Measurements from ENCODE around the gene DOCK4.
A peak's percentile ranks its signal among the peaks of the same experiment; 100 is the strongest.

The DOCK4 gene

DNA sequence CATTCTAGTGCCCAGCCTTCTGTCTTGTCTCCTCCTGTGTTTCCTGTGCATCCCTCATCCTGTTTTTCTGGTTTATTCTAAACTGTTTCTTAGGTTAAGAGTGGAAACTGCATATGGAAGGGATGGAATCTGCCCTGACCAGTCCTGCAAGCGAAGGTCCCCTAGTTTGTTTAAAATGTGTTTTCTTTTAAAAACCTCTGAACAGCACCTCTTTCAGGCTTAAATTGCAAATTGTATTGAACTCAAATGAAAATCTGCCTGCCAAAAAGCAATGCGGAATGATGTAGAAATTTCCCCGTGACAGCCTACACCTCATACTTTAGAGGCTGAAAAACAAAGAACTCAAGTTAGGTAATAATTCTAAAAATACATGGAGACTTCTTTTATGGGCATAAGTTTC is 421.1 kb downstream of the DOCK4 start:
- DNase-seq, result no peak

DNA sequence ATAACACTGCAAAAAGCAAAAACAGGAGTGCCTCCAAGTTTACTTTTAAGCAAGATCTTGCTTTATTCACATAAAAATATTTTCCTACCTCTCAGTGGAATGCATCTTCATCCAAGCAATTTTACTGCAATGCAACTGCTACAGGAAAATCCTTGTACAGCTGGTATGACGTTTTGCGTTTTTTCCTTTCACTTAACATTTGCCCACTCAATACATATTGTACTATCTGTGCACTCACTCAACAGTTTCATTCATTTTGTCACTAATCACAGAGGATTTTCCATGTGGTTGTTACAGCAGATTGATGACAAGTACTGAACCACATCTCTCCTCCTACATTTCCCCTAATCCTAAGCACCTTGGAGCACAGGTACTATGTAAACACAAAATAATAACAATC is 421.9 kb downstream of the DOCK4 start:
- DNase-seq, result no peak

DNA sequence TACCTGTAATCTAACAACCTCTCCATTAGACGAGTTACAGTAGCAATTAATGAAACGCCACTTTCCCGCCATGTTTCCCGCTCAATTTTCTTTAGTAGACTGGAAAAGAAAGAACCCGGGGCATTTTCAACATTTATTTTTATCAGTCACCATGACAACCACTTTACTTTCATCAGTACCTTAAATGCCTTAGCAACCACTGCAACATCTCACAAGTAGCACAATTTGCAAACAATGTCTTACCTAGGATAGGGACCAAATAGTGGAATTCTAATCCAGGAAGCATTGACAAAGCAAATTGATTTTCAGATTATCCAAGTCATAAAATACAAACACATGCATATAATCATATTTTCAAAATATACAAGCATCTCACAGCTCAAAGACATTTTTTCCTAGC is 422.3 kb downstream of the DOCK4 start:
- DNase-seq, result no peak

DNA sequence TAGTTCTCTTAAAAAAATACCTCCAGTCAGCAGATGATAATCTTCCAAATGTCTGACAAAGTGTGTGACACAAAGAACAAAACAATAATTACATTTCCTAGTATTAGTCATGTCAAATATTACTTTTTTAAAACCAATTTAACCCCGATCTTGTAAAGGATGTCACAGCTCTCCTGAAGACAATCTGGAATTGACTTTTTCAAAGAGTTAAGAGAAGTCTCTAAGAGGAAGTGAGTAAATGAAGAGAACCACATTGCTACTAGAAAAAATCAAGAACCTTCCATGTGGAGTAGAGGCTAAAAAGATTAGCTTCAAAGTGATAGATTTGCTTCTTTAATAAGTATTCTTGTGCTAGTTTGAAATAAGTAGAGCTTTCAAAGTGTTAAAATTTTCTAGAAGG is 425.7 kb downstream of the DOCK4 start:
- no peak for DNase-seq

DNA sequence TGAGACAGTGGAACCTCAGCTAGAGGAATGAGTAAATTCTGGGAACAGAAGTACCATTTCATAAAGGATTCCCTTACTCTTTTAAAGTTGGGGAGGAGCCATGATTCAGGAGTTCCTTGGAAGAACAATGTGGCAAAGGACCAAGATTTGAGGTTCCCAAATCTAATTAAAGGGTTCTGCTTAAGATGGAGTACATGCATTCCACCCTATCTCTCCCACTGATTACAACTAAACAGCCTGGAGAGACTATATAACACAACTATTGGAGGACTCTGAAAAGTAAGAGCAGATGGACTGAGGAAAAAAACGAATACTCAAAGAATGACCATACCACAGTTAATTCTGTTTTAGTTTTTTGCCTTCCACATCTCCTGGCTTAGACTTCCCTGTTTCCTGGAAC is 431.0 kb downstream of the DOCK4 start:
- no peak for DNase-seq

DNA sequence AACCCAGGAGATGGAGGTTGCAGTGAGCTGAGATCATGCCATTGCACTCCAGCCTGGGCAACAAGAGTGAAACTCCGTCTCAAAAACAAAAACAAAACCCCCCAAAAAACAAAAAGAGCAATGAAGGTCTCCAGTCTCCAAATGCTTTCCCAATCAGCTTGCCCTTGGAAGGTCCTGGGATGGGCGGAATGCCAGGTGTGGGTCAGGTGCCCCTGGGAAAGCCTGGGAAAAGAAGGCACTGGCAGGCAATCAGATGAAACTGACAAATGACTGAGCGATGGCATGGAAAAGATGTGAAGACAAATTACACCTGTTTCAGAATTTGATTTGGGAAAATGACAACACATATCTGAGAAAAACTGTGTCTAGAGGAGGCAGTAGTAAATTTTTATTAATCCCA is 433.5 kb downstream of the DOCK4 start:
- no peak for DNase-seq

DNA sequence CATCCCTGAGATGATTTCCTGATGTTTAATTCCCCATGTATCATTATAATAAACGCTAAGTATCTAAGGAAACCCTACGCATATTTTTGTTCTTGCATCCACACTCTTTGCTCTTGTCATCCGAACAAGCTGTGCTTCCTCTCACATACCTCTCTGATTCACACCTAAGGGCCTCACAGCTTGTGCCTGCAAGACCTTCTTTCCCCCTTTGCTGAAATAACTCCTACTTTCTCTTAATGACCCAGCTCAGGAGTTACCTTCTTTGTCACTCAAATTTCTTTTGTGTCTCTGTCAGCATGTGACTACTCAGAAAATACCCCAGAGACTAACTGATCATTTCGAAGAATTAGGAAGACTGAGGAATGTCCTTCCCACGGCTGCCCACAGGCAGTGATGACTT is 434.6 kb downstream of the DOCK4 start:
- DNase-seq, result no peak

DNA sequence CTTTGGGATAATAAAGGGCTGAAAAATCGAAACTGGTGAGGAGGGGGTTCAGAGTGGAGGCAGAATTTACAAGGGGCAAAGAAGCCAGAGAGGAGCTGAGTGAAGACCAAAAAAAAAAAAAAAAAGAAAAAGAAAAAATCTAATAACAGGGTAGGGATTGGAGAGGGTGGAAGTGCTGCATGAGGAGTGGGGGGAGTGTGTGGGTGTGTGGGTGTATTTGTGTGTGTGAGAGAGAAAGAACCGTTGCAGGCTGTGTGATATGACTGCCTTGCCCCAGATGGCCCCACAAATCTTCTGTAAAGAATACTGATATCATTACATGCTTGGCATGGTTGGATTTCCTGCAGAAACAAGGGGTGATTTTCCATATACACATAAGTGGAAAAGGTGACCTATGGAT is 436.1 kb downstream of the DOCK4 start:
- DNase-seq, result no peak

DNA sequence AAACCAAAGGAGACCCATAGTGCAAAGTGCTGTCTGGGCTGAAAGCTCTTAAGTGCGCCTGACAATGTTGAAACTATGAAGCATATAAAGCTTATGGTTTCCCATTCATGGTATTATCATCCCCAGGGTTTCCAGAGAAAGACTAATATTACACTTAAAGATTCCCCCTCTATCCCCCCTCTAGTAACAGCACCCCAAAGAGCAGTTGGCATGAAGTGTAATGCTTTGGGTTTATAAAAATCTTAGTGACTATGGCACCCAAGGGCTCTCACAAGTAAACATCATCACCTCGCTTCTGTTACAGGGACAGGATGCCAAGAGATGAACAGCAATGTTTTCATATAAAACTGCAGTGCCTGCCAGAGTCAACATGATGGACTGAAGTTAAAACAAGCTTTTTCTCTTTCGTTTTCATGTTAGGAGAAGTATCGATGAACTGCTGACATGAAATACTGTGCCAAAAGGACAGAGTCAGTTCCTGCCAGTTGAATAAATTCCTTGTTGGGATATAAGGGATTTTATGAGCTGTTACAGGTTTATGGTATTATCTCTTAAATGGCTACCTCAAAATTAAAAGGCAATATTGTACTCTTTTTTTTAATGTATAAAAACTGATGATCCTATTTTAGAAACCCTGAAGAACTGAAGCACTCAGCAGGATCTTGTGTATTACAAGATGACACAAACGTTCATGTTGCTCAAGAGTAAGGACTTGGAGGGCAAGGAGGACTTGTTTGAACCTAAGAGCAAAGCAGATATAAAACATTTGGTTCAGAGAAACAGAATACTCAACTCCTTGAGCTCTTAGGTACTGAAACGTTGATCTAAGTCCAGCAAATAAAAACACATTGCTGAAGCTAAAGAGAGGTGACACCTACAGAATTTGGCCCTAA is 440.2 kb downstream of the DOCK4 start:
- peak; percentile 50 for DNase-seq

DNA sequence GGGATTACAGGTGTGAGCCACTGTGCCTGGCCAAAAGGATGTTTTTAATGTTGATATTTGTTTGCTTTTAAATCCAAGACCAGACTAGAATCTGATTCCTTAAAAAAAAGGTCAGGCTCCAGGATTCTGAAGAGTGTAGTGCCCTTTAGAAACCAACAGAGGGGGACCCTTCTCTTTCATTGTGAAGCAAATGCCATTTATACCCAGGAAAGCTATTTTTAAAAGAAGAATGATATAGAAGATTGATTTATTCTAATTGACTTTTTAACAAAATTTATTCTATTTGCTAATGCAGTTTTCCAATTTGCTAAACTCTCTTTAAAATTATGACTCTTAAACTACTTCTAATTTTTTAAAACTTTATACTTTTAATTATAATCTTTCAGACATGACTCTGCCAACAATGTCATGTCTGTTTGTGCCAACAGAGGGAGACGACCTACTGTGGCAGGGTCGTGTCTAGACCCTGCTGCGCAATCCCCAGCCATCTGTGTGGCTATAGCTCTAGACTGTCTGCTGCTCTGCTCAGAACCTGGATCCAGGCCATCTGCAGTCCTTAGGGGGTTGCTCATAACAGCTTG is 442.9 kb downstream of the DOCK4 start:
- peak; percentile 17 for DNase-seq

DNA sequence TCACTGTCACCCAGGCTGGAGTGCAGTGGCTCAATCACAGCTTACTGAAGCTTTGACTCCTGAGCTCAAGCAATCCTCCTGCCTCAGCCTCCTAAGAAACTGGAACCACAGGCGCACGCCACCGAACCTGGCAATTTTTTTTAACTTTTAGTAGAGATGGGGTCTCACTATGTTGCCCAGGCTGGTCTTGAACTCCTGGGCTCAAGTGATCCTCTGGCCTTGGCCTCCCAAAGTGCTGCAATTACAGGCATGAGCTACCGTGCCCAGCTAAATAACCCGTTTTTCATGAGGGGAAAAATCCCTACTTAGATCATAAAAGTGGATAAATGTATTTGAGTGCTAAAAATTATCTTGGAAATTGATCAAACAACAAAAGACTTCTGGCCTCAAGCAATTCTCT is 443.4 kb downstream of the DOCK4 start:
- DNase-seq, result no peak

DNA sequence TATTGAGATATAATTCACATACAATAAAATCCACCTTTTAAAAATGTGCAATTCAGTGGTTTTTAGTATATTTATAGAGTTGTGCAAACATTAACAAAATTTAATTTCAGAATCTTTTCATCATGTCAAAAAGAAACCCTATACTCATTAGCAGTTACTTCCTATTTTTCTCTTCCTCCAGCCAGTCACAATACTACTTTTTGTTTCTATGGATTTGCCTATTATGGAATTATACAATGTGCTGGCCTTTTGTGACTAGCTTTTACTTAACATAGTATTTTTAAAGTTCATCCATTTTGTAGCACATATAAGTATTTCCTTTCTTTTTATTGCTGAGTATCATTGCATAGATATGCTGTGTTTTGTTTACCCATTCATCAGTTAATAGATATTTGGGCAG is 444.0 kb downstream of the DOCK4 start:
- no peak for DNase-seq

DNA sequence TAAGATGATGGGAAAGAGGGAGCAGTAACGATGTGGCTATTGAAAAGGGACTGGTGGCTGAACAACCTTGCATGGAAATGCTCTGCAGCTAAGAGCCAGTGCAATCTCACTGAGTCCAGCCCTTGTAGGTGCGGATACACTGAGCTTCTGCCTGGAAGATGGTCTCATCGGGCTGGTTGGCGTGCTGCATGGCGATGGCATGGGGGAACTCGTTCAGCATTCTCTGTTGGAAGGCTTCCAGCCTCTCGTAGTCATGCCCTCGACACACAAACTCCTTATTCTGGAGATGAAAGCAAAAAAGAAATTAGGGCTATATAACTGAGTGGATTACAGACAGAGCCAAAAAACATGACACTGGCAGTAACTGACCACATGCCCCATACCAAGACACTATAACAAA is 446.2 kb downstream of the DOCK4 start:
- no peak for DNase-seq

DNA sequence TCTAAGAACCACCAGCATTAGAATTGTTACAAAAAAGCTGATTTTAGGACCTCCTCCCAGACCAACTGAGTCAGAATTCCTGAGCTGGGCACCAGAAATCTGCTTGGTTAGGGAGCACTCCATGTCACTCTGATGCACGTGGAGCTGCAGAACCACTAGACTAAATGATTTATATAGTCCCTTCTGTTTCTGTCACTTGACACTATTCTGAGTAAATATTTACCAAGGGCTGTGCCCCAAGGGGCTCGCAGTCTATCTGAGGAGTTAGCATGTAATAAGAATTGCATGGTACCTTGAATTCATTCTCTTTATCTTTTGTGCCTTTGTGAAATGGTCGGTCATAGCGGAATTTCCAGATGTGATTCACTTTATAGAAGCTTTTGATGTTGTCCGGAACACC is 447.9 kb downstream of the DOCK4 start:
- DNase-seq, result peak; percentile 15

DNA sequence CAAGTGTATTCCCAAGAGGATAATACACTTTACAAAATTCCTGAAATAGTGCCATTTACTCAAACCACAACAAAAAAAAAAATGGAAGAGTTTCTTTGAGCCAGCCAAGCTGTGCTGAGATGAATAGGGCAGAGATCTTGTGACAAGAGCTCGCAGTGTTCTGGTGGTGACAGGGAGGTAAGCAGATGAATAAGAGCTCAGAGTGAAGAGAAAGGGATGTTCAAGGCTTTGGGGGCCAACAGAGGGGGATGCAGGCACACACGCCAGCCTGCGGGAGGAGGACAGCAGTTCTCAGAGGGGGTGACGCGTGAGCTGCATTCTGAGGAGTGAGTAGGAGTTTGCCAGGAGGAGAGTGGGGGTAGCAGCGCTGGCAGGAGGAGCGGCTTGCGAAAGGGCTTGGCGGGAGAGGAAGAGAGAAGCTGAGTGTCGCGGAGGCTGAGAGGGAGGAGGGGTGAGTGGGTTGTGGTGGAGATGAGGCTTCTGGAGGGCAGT is 449.5 kb downstream of the DOCK4 start:
- no peak for DNase-seq

DNA sequence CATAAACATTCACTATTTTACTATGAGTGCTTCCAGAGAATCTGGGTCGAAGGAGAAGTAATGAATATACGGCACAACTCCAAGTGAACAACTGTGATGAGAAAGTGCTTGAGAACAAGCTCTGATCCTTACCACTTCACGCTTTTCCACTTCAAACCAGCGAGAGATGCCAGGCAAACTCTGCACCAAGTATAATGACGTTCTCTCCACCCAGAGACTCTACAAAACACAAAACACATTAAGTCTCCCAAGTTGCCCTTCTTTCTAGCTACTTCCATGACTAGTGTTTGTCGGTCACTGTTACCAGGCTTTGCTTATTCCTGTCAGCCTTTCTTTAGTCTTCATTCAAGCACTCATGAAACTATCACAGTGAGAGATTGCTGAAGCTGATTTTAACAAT is 450.8 kb downstream of the DOCK4 start:
- no peak for DNase-seq

DNA sequence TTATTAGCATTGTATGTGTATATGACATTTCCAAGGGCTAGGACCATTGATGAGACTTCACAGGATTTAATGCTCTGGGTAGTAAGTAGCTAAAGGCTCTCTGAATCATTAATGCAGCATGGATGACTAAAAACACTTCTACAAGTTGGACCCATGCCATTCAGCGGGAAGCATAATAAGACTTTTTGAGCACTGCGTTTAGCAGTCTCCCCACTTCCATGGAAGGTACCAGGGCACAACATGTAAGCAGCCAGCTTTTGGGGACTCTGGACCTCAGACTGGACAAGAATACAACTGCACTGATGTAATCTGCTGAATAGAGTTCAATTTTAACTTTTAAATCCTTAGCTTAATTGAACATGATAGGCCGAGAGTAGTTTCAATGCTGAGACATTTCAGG is 452.2 kb downstream of the DOCK4 start:
- DNase-seq, result no peak

DNA sequence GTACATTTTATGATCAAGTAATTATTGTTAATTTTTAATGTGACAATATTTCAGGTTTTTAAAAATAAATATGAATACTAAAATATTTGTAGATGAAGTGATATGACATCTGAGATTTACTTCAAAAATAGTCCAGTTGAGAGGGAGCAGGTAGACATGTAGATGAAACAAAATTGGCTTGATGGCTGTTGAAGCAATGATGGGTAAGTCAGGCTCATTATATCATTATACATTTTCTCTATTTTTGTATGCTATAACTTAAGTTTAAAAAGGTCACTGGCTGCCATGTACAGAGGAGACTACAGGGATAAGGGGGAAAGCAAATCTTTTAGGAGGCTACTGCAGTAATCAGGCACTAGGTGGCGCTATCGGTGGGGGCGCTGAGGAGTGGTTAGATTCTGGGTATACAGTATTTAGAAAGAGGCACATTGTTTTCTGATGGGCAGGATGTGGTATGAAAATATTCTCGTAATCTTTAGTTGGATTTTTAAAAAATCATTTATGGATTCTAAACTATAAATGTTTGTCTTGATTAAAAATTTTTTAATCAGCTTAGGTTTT is 454.1 kb downstream of the DOCK4 start:
- peak; percentile 45 for DNase-seq

DNA sequence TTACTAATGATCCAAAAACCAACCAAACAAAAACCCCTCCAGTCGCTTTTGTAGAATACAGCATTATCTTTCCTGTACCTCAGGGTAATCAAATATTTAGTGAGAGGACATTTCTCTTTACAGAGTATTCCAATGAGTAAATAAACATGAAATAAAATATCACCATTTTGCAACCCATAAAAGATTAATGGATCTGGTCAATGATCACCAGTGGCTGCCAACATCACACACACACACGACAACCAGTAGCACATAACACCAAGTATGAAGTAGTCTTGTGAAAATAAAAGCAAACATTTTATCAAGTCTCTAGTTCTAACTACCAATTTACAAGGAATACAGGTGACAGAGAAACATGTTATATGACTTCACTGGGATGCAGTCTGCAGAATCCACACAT is 455.3 kb downstream of the DOCK4 start:
- peak; percentile 9 for DNase-seq

DNA sequence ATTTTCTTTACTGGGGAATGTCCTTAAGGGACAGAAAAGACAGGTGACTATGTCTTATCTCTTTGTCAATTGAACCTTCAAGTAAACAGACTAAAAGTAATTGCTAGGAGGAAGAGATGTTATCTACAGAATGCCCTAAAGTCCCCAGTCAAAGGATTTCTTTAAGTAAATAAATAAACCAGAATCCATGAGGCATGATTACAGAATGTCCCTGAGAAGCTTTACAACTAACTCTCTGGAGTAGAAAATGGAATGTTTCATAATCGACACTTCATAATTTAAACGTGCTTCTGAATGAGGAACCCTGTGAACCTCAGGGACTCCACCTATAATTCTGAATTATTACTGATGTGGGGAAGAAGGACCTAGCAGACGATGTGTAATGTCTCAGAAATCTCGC is 456.0 kb downstream of the DOCK4 start:
- DNase-seq, result no peak

DNA sequence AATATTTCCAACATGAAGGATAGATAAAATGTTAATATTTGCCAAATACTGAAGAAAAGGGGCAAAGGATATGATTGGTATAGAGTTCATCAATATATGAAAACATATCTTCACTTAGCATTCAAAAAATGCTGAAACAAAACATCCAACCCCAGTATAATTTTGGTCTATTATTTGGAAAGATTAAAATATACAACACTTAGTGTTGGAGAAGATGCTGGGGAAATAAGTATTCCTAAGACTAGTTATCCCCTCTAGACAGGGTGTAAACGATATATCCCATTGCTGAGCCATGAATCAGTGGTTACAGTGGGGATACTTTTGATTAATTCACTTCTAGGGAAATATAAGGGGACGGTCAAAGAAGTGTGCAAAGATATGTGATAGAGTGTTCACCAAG is 456.6 kb downstream of the DOCK4 start:
- no peak for DNase-seq

DNA sequence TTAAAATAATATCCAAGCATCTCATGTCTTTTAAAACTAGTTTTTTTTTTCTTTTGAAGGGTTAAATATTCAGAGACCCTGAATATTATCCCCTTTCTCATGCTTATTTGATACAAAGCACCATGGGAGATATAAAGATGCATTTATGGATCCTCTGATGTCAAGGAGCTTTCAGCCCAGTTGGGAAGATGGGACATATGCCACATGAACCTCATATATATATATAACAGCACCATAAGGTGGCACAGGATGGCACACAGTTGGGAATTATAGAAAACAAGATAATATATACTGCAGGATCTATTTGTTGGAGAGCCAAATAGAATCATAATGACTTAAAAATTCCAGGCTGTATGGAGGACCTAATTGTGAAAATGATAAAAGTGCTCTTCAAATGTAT is 458.5 kb downstream of the DOCK4 start:
- DNase-seq, result no peak

DNA sequence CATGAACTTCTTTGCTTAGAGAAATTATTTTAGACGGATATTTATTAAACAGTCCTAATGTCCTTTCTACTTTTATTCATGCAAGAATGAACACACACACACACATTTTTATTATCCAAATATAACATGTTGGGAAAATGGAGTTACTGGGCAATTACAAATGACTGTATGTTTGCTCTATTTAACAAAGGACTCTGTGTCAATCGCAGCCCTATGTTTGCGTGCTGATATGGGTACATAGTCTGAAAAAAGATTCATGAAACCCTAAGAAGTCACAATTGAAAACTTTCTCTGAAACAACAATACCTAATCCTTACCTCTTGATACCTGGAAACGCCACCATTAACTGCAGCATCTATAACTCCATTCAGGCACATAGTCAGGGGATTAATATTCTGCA is 459.2 kb downstream of the DOCK4 start:
- no peak for DNase-seq

DNA sequence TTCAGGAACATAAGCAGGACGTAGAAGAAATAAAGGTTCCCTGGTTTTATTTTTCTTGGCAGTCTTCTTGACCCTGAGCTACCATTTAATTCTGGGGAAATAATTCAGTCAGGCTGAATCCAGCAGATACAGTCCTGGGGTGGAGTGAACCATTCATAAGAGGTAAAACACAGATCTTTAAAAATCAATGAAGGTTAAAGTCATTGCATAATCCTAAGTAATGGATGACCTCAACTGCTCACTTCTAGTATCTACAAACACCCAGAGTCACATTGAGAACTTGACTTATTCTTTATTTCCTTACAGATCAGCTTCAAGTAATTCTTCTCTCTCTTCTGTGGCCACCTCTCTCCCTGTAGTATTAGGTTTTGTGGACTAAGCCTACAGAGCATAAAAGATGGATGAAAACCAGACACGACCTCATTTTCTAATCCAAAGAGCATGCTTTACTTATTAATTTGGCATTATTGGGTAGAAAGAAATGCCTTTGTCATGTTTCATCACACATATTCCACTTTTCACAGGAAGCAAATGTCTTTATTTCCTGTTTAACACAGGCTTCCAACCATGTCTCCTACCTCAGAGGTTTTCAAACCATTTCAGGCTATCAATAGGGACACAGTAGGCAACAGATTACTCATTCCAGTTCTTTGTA is 461.6 kb downstream of the DOCK4 start:
- no peak for DNase-seq
